GM12878 (cell line): Measurements from ENCODE around the gene FLACC1. TPM values are rescaled to one million over a fixed set of nuclear protein-coding genes. Genes with fewer than 3 reads are reported as not detected.

Experiments used
- ATAC-seq: fragments of 200-7000 bp; cut with Tn5 transposase; 3 replicates; pipeline ENCODE4 v1.9.1; 2020; ENCODE audit warnings: mild to moderate bottlenecking, moderate library complexity
- BruUV-seq: library from RNA; stranded (reverse); fragments of 400-500 nt; replicated peaks from 2 replicates; lab custom pipeline; 2021; lab: Mats Ljungman, UMichigan
- CTCF ChIA-PET: fragments of 300-600 bp; sonication (Branson Sonifier 250); formaldehyde crosslinking; extraction: SDS; loops from one replicate; lab custom pipeline; 2021; ENCODE audit warnings: inconsistent platforms; lab: Yijun Ruan, JAX
- POLR2A ChIA-PET: fragments of 350-600 bp; formaldehyde crosslinking; extraction: SDS; loops from one replicate; lab custom pipeline; 2021; ENCODE audit warnings: inconsistent platforms; lab: Charles Lee
- RAD21 ChIA-PET: fragments of 300-600 bp; sonication (Branson Sonifier 250); formaldehyde crosslinking; loops from one replicate; lab custom pipeline; 2023; ENCODE audit warnings: antibody characterized with exemption; ENCODE audit not compliant: unreplicated experiment; lab: Charles Lee
- SMC1A ChIA-PET: fragments of 300-600 bp; sonication (Branson Sonifier 250); formaldehyde crosslinking; loops from one replicate; lab custom pipeline; 2023; ENCODE audit not compliant: unreplicated experiment, uncharacterized antibody; lab: Charles Lee
- DNase-seq: peaks from one replicate; pipeline ENCODE4 v3.0.0-alpha.2; 2011; ENCODE audit warnings: low read depth, low spot score
- FAIRE-seq: peaks from 3 replicates; lab custom pipeline; 2011; peaks lifted over from hg19 to GRCh38; lab: Jason Lieb, UNC
- H2AFZ ChIP-seq: 2 replicates; pipeline ENCODE4 v1.6.0; 2011; ENCODE audit warnings: low read depth, low read length, control low read depth; ENCODE audit not compliant: control insufficient read depth
- H3K27ac ChIP-seq: 2 replicates; pipeline ENCODE4 v1.5.1; 2011; ENCODE audit warnings: control low read depth; ENCODE audit not compliant: control insufficient read depth, insufficient read depth
- H3K27me3 ChIP-seq, 2 experiments: replicated peaks in 1 of 2; 2 replicates each; pipeline versions ENCODE4 v1.6.0 to v1.6.1; 2011; ENCODE audit warnings: low read length in 1 of 2; ENCODE audit not compliant: control insufficient read depth in 2 of 2, insufficient read depth in 2 of 2
- H3K36me3 ChIP-seq, 2 experiments: 2 replicates each; pipeline ENCODE4 v1.5.1; 2011; ENCODE audit warnings: low read length in 1 of 2; ENCODE audit not compliant: control insufficient read depth in 2 of 2, insufficient read depth in 2 of 2
- H3K4me1 ChIP-seq: 2 replicates; pipeline ENCODE4 v1.6.1; 2011; ENCODE audit warnings: mild to moderate bottlenecking, low read length, moderate library complexity, mixed read lengths; ENCODE audit not compliant: control insufficient read depth, insufficient read depth
- H3K4me2 ChIP-seq: 2 replicates; pipeline ENCODE4 v1.6.0; 2011; ENCODE audit warnings: control low read depth; ENCODE audit not compliant: control insufficient read depth, insufficient read depth
- H3K4me3 ChIP-seq: fragments of 200-600 bp; sonication (generic); 2 replicates; pipeline ENCODE4 v1.5.1; 2016
- H3K79me2 ChIP-seq: 2 replicates; pipeline ENCODE4 v1.6.0; 2011; ENCODE audit warnings: low read length; ENCODE audit not compliant: control insufficient read depth, insufficient read depth
- H3K9ac ChIP-seq: 2 replicates; pipeline ENCODE4 v1.8.0; 2011; ENCODE audit warnings: low read length, control low read depth, mixed read lengths; ENCODE audit not compliant: control insufficient read depth, insufficient read depth
- H3K9me3 ChIP-seq: replicated peaks from 3 replicates; pipeline ENCODE4 v1.5.1; 2011; ENCODE audit warnings: mild to moderate bottlenecking, low read length; ENCODE audit not compliant: control insufficient read depth, insufficient read depth
- H4K20me1 ChIP-seq: 2 replicates; pipeline ENCODE4 v1.6.0; 2011; ENCODE audit not compliant: control insufficient read depth, insufficient read depth
- BMI1 ChIP-seq: fragments of 450-650 bp; IDR thresholded peaks from 2 replicates; pipeline ENCODE4 v1.6.1; 2016; ENCODE audit warnings: mild to moderate bottlenecking, moderate library complexity, borderline replicate concordance
- CBX3 ChIP-seq: fragments of 200-600 bp; sonication (generic); IDR thresholded peaks from 2 replicates; pipeline ENCODE4 v1.6.1; 2016; ENCODE audit warnings: low read depth, borderline replicate concordance
- E2F8 ChIP-seq: fragments of 450-650 bp; IDR thresholded peaks from 2 replicates; pipeline ENCODE4 v1.6.1; 2018; ENCODE audit warnings: mild to moderate bottlenecking, low read depth, moderate library complexity; ENCODE audit not compliant: partially characterized antibody
- IRF3 ChIP-seq: fragments of 450-650 bp; IDR thresholded peaks from 2 replicates; pipeline ENCODE4 v1.6.1; 2014; ENCODE audit warnings: mild to moderate bottlenecking
- JUND ChIP-seq: IDR thresholded peaks from 2 replicates; pipeline ENCODE4 v1.6.1; 2012; ENCODE audit warnings: low read depth, mild to moderate bottlenecking, low read length, improper control_type of control experiment, moderate library complexity
- KAT2A ChIP-seq: conservative IDR thresholded peaks from 2 replicates; pipeline ENCODE4 v1.6.1; 2011; ENCODE audit warnings: low read depth, low read length; ENCODE audit not compliant: control insufficient read depth
- LARP7 ChIP-seq: fragments of 450-650 bp; IDR thresholded peaks from 2 replicates; pipeline ENCODE4 v1.6.1; 2017; ENCODE audit warnings: mild to moderate bottlenecking
- MTA3 ChIP-seq: IDR thresholded peaks from 2 replicates; pipeline ENCODE4 v1.6.1; 2012; ENCODE audit warnings: low read length, inconsistent platforms, borderline replicate concordance
- NKRF ChIP-seq: fragments of 450-650 bp; conservative IDR thresholded peaks from 2 replicates; pipeline ENCODE4 v1.6.1; 2017; ENCODE audit warnings: mild to moderate bottlenecking, moderate library complexity
- NR2C1 ChIP-seq: fragments of 450-650 bp; IDR thresholded peaks from 2 replicates; pipeline ENCODE4 v1.6.1; 2017; ENCODE audit warnings: antibody characterized with exemption, mild to moderate bottlenecking, moderate library complexity
- NRF1 ChIP-seq: conservative IDR thresholded peaks from 2 replicates; pipeline ENCODE4 v1.6.1; 2011; ENCODE audit warnings: mild to moderate bottlenecking, low read depth, low read length, improper control_type of control experiment
- POLR2AphosphoS2 ChIP-seq: IDR thresholded peaks from 2 replicates; pipeline ENCODE4 v1.6.1; 2011; ENCODE audit warnings: low read depth, mild to moderate bottlenecking, low read length, improper control_type of control experiment, moderate library complexity
- POU2F2 ChIP-seq: IDR thresholded peaks from 3 replicates; pipeline ENCODE4 v1.6.1; 2011; ENCODE audit warnings: low read depth, mild to moderate bottlenecking, low read length, borderline replicate concordance
- RB1 ChIP-seq: fragments of 450-650 bp; formaldehyde crosslinking; IDR thresholded peaks from 2 replicates; pipeline ENCODE4 v1.6.1; 2017; ENCODE audit warnings: mild to moderate bottlenecking, borderline replicate concordance
- SIX5 ChIP-seq: IDR thresholded peaks from 2 replicates; pipeline ENCODE4 v1.6.1; 2011; ENCODE audit warnings: mild to moderate bottlenecking, low read depth, low read length, moderate library complexity; ENCODE audit not compliant: severe bottlenecking
- SRF ChIP-seq, 2 experiments: IDR thresholded peaks; 2 replicates each; pipeline ENCODE4 v1.6.1; 2011; ENCODE audit warnings: low read depth in 2 of 2, low read length in 2 of 2, mild to moderate bottlenecking in 1 of 2, moderate library complexity in 1 of 2
- STAT3 ChIP-seq: IDR thresholded peaks from 2 replicates; pipeline ENCODE4 v1.6.1; 2011; ENCODE audit warnings: low read depth, low read length, improper control_type of control experiment
- SUZ12 ChIP-seq: fragments of 200-600 bp; sonication (generic); IDR thresholded peaks from one replicate; pipeline ENCODE4 v1.6.1; 2018; ENCODE audit warnings: antibody characterized with exemption, mild to moderate bottlenecking; ENCODE audit not compliant: unreplicated experiment
- ZZZ3 ChIP-seq: IDR thresholded peaks from 2 replicates; pipeline ENCODE4 v1.6.1; 2011; ENCODE audit warnings: low read depth; ENCODE audit not compliant: control insufficient read depth, insufficient read length
- WGBS: methylation state at CpG from one replicate; pipeline ENCODE4 v1.1.6; 2016; ENCODE audit warnings: low lambda C conversion rate; ENCODE audit not compliant: insufficient replicate concordance, insufficient coverage; ENCODE audit errors: missing lambda C conversion rate; 5-methylcytosine and 5-hydroxymethylcytosine counted together
- in situ Hi-C: fragments of 300-500 bp; cut with MboI; formaldehyde crosslinking; loops from 9 replicates; pipeline ENCODE4 v1.14.3; 2018; ENCODE audit warnings: mixed read lengths
- intact Hi-C: fragments of 100-400 bp; cut with micrococcal nuclease; formaldehyde crosslinking; loops from one replicate; pipeline ENCODE4 v1.14.2; 2022; ENCODE audit not compliant: unreplicated experiment
- polyA plus RNA-seq, 11 experiments: library from polyadenylated mRNA; depleted of rRNA in 4 of 11; unstranded in 6 of 11; stranded (reverse) in 5 of 11; fragments of >200 nt; fragmentation: Nextera tagmentation in 4 of 11; fragmentation: Illumina TruSeq in 1 of 11; extraction: Ambion mirVana in 4 of 11; extraction: Trizol in 1 of 11; gene quantifications; 1 replicate in 1 of 11; 2 replicates in 10 of 11; pipeline versions ENCODE4 v1.2.1 to v1.2.3, GENCODE V29; 2011 to 2016; ENCODE audit warnings: inconsistent platforms in 2 of 11, missing spikeins in 2 of 11, low read depth in 1 of 11
- total RNA-seq, 4 experiments: library from RNA; depleted of rRNA in 3 of 4; stranded (reverse); fragments of >200 nt in 3 of 4; fragmentation: Illumina TruSeq in 1 of 4; extraction: Trizol in 1 of 4; gene quantifications; 2 replicates each; pipeline versions ENCODE4 v1.2.1 to v1.2.3, GENCODE V29; 2013 to 2021

The FLACC1 gene
- total and polyA plus RNA-seq, 10 of the 15 experiments (the other 5 are each of a cell fraction or from before 2014, with no cell fraction given): 0.08 to 0.54 (median 0.30) TPM; not detected in 2

GRCh38 chr2:201320257-201320656 lies 36.9 kb downstream of the FLACC1 start:
- Histone ChIP-seq H3K36me3 (no peaks in the 10 kb centered on the region), H2AFZ (no peak overlapping the region), H3K79me2 (no peaks in the 10 kb centered on the region), H3K4me3 (no peak overlapping the region), H3K9ac (no peak overlapping the region), H4K20me1 (no peaks in the 10 kb centered on the region), H3K4me2 (no peak overlapping the region), H3K9me3 (no peaks in the 10 kb centered on the region; the same call in 2 of the 3 replicates), H3K4me1 (no peaks in the 10 kb centered on the region)
- POLR2A ChIA-PET: no interaction called here
- 89% methylated on average over 4 of the region's 4 CpGs for WGBS
- in situ Hi-C loops: no loop called here
- intact Hi-C loops: no loop called here
- DNase-seq (no peak), FAIRE-seq (no peak), ATAC-seq (no peak)
- no peak for TF ChIP-seq NRF1
- no peak for TF ChIP-seq LARP7
- TF ChIP-seq JUND: no peak
- TF ChIP-seq POU2F2: no peak
- no peak for TF ChIP-seq SUZ12
- TF ChIP-seq BMI1: no peak
- no peak for TF ChIP-seq RB1
- TF ChIP-seq ZZZ3: no peak
- TF ChIP-seq CBX3: no peak
- TF ChIP-seq SIX5: no peak
- TF ChIP-seq E2F8: no peak
- TF ChIP-seq STAT3: no peak
- no peak for TF ChIP-seq KAT2A
- no peak for TF ChIP-seq MTA3
- no peak for TF ChIP-seq NKRF
- no peak for TF ChIP-seq SRF (IDR thresholded peaks at IDR 0.05; ENCODE audit: low read depth in 2 of 2, low read length in 2 of 2)
- TF ChIP-seq POLR2AphosphoS2: no peak
- TF ChIP-seq IRF3: no peak
- no peak for TF ChIP-seq NR2C1
- TF ChIP-seq, all 136 proteins: peak for 0
- ChIA-PET CTCF (interaction anchor here (1.7 kb wide), 1 partner anchor 12 kb away, joined by 4 read pairs; no protein-coding TSS in a partner anchor), RAD21 (no interaction called here), SMC1A (no interaction called here)
- no TSS peak for BruUV-seq
- Histone ChIP-seq H3K27me3 (no peaks in the 10 kb centered on the region; a peak in 1 of 4 replicates), H3K27ac (no peak overlapping the region)
